Natural killer cell treated with Interleukin-12 subunit alpha and Interleukin-12 subunit beta and Interleukin-15 and Interleukin-18, amount 100 ng/mL, for 72 hours (primary cell): ENCODE results near the gene C2orf80. TPM values are rescaled to one million over a fixed set of nuclear protein-coding genes. Genes with fewer than 3 reads are reported as not detected.
"Not testable (repeated sequence)": the region's sequence is repeated elsewhere in the genome, so short reads cannot be mapped to it uniquely, and the experiment has no call there.

ENCODE experiments used
- ATAC-seq, 2 donors: fragments of 150-1000 bp; cut with Tn5 transposase in 1 of 2; sonication (Bioruptor Pico), chemical (Tn5 transposase) in 1 of 2; 2 replicates each; pipeline ENCODE4 v1.10.0; 2021
- DNase-seq: peaks from one replicate; pipeline ENCODE4 v3.0.0; 2022; ENCODE audit warnings: low spot score
- H3K27ac Mint-ChIP-seq, 2 donors: 1 replicate in 1 of 2; 2 replicates in 1 of 2; pipeline ENCODE4 v1.8.0; 2022; ENCODE audit warnings: mixed read lengths in 2 of 2, mild to moderate bottlenecking in 1 of 2, moderate library complexity in 1 of 2
- H3K27me3 Mint-ChIP-seq, 2 donors: 1 replicate in 1 of 2; 2 replicates in 1 of 2; pipeline ENCODE4 v1.8.0; 2022; ENCODE audit warnings: mixed read lengths in 2 of 2
- H3K36me3 Mint-ChIP-seq: one replicate; pipeline ENCODE4 v1.8.0; 2022; ENCODE audit warnings: mixed read lengths
- H3K4me1 Mint-ChIP-seq, 2 donors: 1 replicate in 1 of 2; 2 replicates in 1 of 2; pipeline ENCODE4 v1.8.0; 2022; ENCODE audit warnings: low read depth in 2 of 2, mixed read lengths in 2 of 2, mild to moderate bottlenecking in 1 of 2
- H3K4me3 Mint-ChIP-seq: one replicate; pipeline ENCODE4 v1.8.0; 2022; ENCODE audit warnings: mixed read lengths
- H3K9me3 Mint-ChIP-seq: 2 replicates; pipeline ENCODE4 v1.8.0; 2022; ENCODE audit warnings: mixed read lengths
- total RNA-seq, 2 donors: library from RNA; stranded (reverse); gene quantifications; one replicate each; pipeline ENCODE4 v1.2.3, GENCODE V29; 2022

C2orf80 gene
- total RNA-seq, 2 donors from 2014 or later = not detected

GRCh38 chr2:208138334-208138733, 51.5 kb downstream of the C2orf80 start:
- not testable (repeated sequence) for H3K4me1 Mint-ChIP-seq, H3K36me3 Mint-ChIP-seq, ATAC-seq

DNA sequence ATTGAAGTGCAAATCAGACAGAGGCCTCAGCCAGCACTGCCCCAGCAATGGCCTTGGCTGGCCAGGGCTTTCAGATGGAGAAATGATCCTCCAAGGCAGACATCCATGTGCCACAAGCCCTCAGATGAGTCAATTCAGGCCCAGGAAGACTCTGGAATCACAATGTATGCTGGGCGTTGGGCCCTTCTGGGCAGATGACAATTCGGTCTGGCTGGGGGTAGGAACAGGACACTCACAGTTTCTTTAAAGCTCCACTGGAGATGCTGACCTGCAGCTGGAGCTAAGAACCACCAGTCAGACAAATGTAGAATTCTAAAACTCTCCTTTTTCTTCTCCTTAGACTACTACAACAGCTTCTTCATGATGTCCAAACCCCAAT, 53.1 kb downstream of the C2orf80 start:
- ATAC-seq = no peak
- Mint-ChIP-seq H3K4me1 (peaks cover 8 to 9% of the 10 kb centered on the region in 2 donors), H3K27ac (no peak overlapping the region), H3K9me3 (no peaks in the 10 kb centered on the region), H3K36me3 (no peaks in the 10 kb centered on the region), H3K4me3 (no peak overlapping the region), H3K27me3 (no peaks in the 10 kb centered on the region)
- no peak for DNase-seq

More at GRCh38 chr2:208138334-208138733, 51.5 kb downstream of the C2orf80 start:
- H3K9me3 Mint-ChIP-seq, H3K27me3 Mint-ChIP-seq, DNase-seq, H3K27ac Mint-ChIP-seq, H3K4me3 Mint-ChIP-seq: not testable (repeated sequence)

DNA sequence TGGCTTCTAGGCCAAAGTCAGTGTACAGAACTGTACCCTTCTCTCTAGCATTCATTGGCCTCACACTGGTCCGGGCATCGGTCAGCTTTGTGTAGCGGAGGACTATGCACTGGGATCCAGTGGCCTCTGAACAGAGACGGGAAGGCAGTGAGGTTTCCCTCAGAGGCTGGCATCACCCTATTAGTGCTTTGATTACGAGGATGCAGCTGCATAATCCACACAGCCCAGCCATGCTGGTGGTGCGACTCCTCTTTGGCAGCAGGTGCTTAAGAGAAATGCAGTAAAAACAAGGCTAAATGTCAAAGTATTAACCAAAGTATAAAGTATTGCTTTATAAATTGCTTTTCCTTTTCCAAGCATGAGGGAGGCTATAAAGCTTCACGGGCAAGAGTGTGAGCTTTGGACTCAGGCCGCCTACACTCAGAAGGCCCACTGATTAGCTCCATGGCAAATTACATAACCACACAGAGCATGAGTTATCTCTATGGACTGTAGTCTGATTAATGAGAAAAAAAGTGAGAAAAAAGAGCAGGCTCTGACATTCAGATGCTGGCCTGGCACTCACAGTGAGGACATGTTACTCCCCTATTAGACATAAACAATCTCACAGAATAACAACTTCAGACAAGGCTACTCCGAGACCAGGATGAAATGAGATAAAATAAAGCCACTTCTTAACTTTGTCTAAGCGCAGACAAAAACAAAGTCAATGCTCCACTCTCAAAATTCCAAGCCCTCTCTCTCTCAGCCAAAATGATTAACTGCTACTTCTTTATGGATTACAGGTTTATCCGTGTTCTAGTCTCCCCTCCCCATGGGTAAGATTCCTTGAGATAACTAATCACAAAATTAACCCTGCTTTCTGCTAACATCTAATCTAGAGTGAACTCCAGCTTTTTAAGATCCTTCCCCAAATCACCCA, 53.8 kb downstream of the C2orf80 start:
- no peak for DNase-seq
- peaks cover 8 to 9% of the 10 kb centered on the region in 2 donors for H3K4me1 Mint-ChIP-seq
- no peak for ATAC-seq
- no peak overlapping the region for H3K27ac Mint-ChIP-seq
- H3K36me3 Mint-ChIP-seq = no peaks in the 10 kb centered on the region
- H3K9me3 Mint-ChIP-seq = no peaks in the 10 kb centered on the region
- no peak overlapping the region for H3K4me3 Mint-ChIP-seq
- no peaks in the 10 kb centered on the region for H3K27me3 Mint-ChIP-seq

GRCh38 chr2:208134928-208135586, 54.8 kb downstream of the C2orf80 start:
- Mint-ChIP-seq H3K4me3 (no peak overlapping the region), H3K27me3 (no peaks in the 10 kb centered on the region), H3K9me3 (no peaks in the 10 kb centered on the region), H3K27ac (no peak overlapping the region), H3K4me1 (peaks cover 8 to 9% of the 10 kb centered on the region in 2 donors), H3K36me3 (no peaks in the 10 kb centered on the region)
- ATAC-seq (peak; percentile 61), DNase-seq (no peak)

DNA sequence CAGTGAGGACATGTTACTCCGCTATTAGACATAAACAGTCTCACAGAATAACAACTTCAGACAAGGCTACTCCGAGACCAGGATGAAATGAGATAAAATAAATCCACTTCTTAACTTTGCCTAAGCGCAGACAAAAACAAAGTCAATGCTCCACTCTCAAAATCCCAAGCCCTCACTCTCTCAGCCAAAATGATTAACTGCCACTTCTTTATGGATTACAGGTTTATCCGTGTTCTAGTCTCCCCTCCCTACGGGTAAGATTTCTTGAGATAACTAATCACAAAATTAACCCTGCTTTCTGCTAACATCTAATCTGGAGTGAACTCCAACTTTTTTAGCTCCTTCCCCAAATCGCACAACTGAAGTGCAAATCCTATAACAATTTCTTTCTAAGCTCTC, 59.1 kb downstream of the C2orf80 start:
- DNase-seq = no peak
- Mint-ChIP-seq H3K9me3 (peaks cover 3% of the 10 kb centered on the region), H3K4me1 (peaks cover 8 to 9% of the 10 kb centered on the region in 2 donors), H3K4me3 (no peak overlapping the region), H3K27me3 (peaks cover 0 to under 1% of the 10 kb centered on the region in 2 donors), H3K36me3 (no peaks in the 10 kb centered on the region), H3K27ac (no peak overlapping the region)
- ATAC-seq = no peak

GRCh38 chr2:208129744-208130711, 59.8 kb downstream of the C2orf80 start, which contains the start of gene CRYGC:
CRYGC (minus strand) TSS chr2:208129828; CDS start chr2:208129792, 36 bp downstream.
- Mint-ChIP-seq H3K4me1 (peaks cover 3% of the 10 kb centered on the region in 2 donors), H3K9me3 (peaks cover 3% of the 10 kb centered on the region), H3K4me3 (no peak within 1 kb of the TSS), H3K36me3 (no peaks in the 10 kb centered on the region), H3K27ac (no peak within 1 kb of the TSS), H3K27me3 (peaks cover 6 to 7% of the 10 kb centered on the region in 2 donors)
- no peak for DNase-seq
- ATAC-seq = no peak

- H3K27me3 Mint-ChIP-seq = peaks cover 15 to 20% of the 10 kb centered on the region in 2 donors
- H3K4me1 Mint-ChIP-seq = peaks cover 0 to 6% of the 10 kb centered on the region in 2 donors
- peaks cover 3% of the 10 kb centered on the region for H3K9me3 Mint-ChIP-seq
- no peak overlapping the region for H3K4me3 Mint-ChIP-seq
- H3K27ac Mint-ChIP-seq = no peak overlapping the region
- DNase-seq (no peak), ATAC-seq (peak in 1 of 2 donors; percentile 29)
- no peaks in the 10 kb centered on the region for H3K36me3 Mint-ChIP-seq
Observed at GRCh38 chr2:208128136-208128535, 61.7 kb downstream of the C2orf80 start.

DNA sequence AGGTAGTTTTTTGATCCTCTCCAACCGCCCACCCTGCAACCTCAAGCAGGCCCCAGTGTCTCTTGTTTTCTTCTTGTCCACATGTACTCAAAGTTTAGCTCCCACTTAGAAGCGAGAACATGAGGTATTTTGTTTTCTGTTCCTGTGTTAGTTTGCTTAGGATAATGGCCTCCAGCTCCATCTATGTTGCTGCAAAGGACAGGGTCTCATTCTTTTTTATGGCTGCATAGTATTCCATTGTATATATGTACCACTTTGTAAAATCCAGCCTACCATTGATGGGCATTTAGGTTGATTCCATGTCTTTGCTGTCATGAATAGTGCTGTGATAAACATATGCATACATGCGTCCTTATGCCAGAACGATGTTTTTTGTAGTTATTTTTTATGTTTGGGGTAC, 62.7 kb downstream of the C2orf80 start:
- H3K9me3 Mint-ChIP-seq = peaks cover 3% of the 10 kb centered on the region
- H3K36me3 Mint-ChIP-seq = no peaks in the 10 kb centered on the region
- no peak overlapping the region for H3K4me3 Mint-ChIP-seq
- H3K4me1 Mint-ChIP-seq = peaks cover 0 to 6% of the 10 kb centered on the region in 2 donors
- ATAC-seq (no peak), DNase-seq (no peak)
- H3K27me3 Mint-ChIP-seq = peaks cover 15 to 20% of the 10 kb centered on the region in 2 donors
- H3K27ac Mint-ChIP-seq = no peak overlapping the region

- peaks cover 18 to 26% of the 10 kb centered on the region in 2 donors for H3K27me3 Mint-ChIP-seq
- no peak overlapping the region for H3K4me3 Mint-ChIP-seq
- H3K4me1 Mint-ChIP-seq = peaks cover 0 to 6% of the 10 kb centered on the region in 2 donors
- ATAC-seq = no peak
- no peak overlapping the region for H3K27ac Mint-ChIP-seq
- H3K9me3 Mint-ChIP-seq = peaks cover 3% of the 10 kb centered on the region
- no peaks in the 10 kb centered on the region for H3K36me3 Mint-ChIP-seq
- no peak for DNase-seq
Observed at GRCh38 chr2:208125251-208125650, 64.6 kb downstream of the C2orf80 start.

DNA sequence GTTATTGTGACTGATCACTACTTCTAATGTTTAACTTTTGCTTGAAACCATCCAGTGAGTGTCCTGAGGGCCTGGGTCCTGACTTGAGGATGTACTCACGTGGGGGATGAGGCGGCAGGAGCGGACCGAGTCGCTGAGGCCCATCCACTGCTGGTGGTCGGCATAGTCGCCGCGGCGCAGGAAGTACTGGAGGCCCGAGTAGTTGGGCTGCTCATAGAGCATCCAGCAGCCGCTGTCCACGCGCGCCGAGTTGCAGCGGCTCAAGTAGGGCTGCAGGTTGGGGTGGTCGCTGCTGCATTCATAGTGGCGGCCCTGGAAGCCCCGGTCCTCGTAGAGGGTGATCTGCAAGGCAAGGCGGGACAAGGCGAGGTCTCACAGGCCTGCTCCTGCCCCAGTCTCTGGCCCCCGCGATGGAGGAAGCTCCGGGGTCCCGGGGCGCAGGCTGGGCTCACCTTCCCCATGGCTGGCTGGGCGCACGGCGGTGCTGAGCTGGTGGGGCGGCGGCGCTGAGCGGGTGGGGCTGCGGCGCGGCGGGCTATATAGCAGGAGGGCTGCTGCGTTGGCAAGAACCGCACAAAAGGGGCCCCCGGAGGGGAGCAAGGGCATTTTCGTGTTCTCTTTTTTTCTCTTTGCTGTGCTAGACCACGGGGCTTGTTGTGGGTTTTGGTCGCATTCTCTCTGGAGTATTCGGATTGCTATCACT, 65.7 kb downstream of the C2orf80 start, which contains the start of gene CRYGD:
CRYGD (minus strand) TSS at position 512 of the 703 bp plus-strand sequence; CDS start at position 461, 51 bp downstream.
- peak within 1 kb of the TSS; percentile 11 for H3K4me3 Mint-ChIP-seq
- not testable (repeated sequence) for H3K27ac Mint-ChIP-seq, DNase-seq, H3K4me1 Mint-ChIP-seq, H3K36me3 Mint-ChIP-seq, H3K9me3 Mint-ChIP-seq
- peak; percentile 53 to 69 for ATAC-seq
- peaks cover 18 to 26% of the 10 kb centered on the region in 2 donors for H3K27me3 Mint-ChIP-seq

DNA sequence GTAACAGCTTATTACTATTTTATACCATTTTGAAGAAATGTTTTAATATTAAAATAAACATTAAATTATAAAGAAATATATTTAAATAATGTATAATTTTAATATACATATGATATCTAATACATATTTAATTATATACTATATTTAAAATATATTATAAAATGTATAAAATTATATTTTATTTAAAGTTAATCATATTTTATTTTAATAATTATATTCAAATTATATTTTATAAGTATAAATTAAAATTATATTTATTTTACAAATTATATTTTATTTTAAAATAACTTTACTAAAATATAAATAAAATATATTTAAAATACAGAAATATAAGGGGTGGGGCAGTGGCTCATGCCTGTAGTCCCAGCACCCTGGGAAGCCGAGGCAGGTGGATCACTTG, 67.6 kb downstream of the C2orf80 start:
- Mint-ChIP-seq H3K9me3 (peaks cover 3% of the 10 kb centered on the region), H3K4me1 (peaks cover 0 to 6% of the 10 kb centered on the region in 2 donors), H3K4me3 (no peak overlapping the region), H3K27ac (no peak overlapping the region), H3K36me3 (no peaks in the 10 kb centered on the region), H3K27me3 (peaks cover 18 to 26% of the 10 kb centered on the region in 2 donors)
- no peak for DNase-seq
- no peak for ATAC-seq

GRCh38 chr2:208118918-208119317, 70.9 kb downstream of the C2orf80 start:
- H3K4me3 Mint-ChIP-seq = no peak overlapping the region
- DNase-seq (no peak), ATAC-seq (no peak)
- H3K27me3 Mint-ChIP-seq = peaks cover 10 to 11% of the 10 kb centered on the region in 2 donors
- peaks cover 0 to 2% of the 10 kb centered on the region in 2 donors for H3K4me1 Mint-ChIP-seq
- no peaks in the 10 kb centered on the region for H3K36me3 Mint-ChIP-seq
- no peak overlapping the region for H3K27ac Mint-ChIP-seq
- H3K9me3 Mint-ChIP-seq = no peaks in the 10 kb centered on the region
